Adrenal gland (tissue), 12 donors: ENCODE data around the gene SARNP. TPM values are rescaled to one million over a fixed set of nuclear protein-coding genes. Genes with fewer than 3 reads are reported as not detected.
A peak's percentile ranks its signal among the peaks of the same experiment; 100 is the strongest.

Experiments used
- DNase-seq, 7 donors: peaks; one replicate each; pipeline ENCODE4 v3.0.0-alpha.2; 2019 to 2020
- H3K27ac ChIP-seq, 5 donors: fragments of 200-600 bp; sonication (generic) in 4 of 5; 1 replicate in 3 of 5; 2 replicates in 2 of 5; pipeline versions ENCODE4 v1.5.1 to v1.8.0; 2016 to 2020; ENCODE audit warnings: mild to moderate bottlenecking in 1 of 5
- H3K27me3 ChIP-seq: fragments of 200-600 bp; 2 replicates; pipeline ENCODE4 v1.8.0; 2021
- H3K36me3 ChIP-seq, 2 donors: fragments of 200-600 bp; replicated peaks in 1 of 2; 1 replicate in 1 of 2; 2 replicates in 1 of 2; pipeline versions ENCODE4 v1.5.1 to v1.8.0; 2018 to 2022
- H3K4me1 ChIP-seq, 2 donors: fragments of 200-600 bp; replicated peaks in 1 of 2; 1 replicate in 1 of 2; 2 replicates in 1 of 2; pipeline versions ENCODE4 v1.5.1 to v1.8.0; 2018 to 2021
- H3K4me3 ChIP-seq, 4 donors: fragments of 200-600 bp; sonication (generic) in 3 of 4; one replicate each; pipeline ENCODE4 v1.5.1; 2016 to 2018
- H3K9me3 ChIP-seq, 3 donors: fragments of 200-600 bp; sonication (generic) in 1 of 3; replicated peaks in 1 of 3; 1 replicate in 2 of 3; 2 replicates in 1 of 3; pipeline versions ENCODE4 v1.5.1 to v1.8.0; 2016 to 2021
- CTCF ChIP-seq, 6 experiments: fragments of 450-650 bp in 4 of 6; fragments of 200-600 bp in 2 of 6; sonication (generic) in 1 of 6; IDR thresholded peaks; 1 replicate in 5 of 6; 2 replicates in 1 of 6; pipeline versions ENCODE4 v1.5.1 to v1.8.0; 2016 to 2021; ENCODE audit warnings: antibody characterized with exemption in 6 of 6, mild to moderate bottlenecking in 2 of 6, moderate library complexity in 1 of 6
- POLR2A ChIP-seq, 2 donors: fragments of 450-650 bp; IDR thresholded peaks; one replicate each; pipeline ENCODE4 v1.6.1; 2017; ENCODE audit warnings: antibody characterized with exemption in 2 of 2, mild to moderate bottlenecking in 2 of 2, moderate library complexity in 1 of 2
- WGBS, 4 donors: extraction: QIAGEN DNeasy Blood & Tissue Kit in 2 of 4; methylation state at CpG; one replicate each; pipeline versions ENCODE4 v1.1.5 to v1.1.7; 2013 to 2017; 5-methylcytosine and 5-hydroxymethylcytosine counted together
- intact Hi-C, 2 donors: fragments of 100-400 bp; cut with DNase I; formaldehyde crosslinking; loops; one replicate each; pipeline versions ENCODE4 v1.14.1 to v1.15.0; 2022 to 2023
- polyA plus RNA-seq, 3 donors: library from polyadenylated mRNA; stranded (reverse); fragments of 200-250 nt in 2 of 3; fragments of 350-450 nt in 1 of 3; fragmentation: Illumina TruSeq in 1 of 3; extraction: RNeasy Lipid Tissue Mini Kit (QIAGEN cat#74804) in 1 of 3; gene quantifications; one replicate each; pipeline ENCODE4 v1.2.3, GENCODE V29; 2013 to 2014
- total RNA-seq, 9 donors: library from RNA; depleted of rRNA in 4 of 9; stranded (reverse); fragments of >200 nt in 4 of 9; fragments of 120-200 nt in 1 of 9; fragmentation: NEBNext Ultra II Directional in 1 of 9; extraction: Animal tissue kit (Norgen Biotek cat#: 25700) in 1 of 9; gene quantifications; one replicate each; pipeline versions ENCODE4 v1.1.0 to v1.2.4, GENCODE V29; 2013 to 2023
- donor health status: healthy with polysubstance abuse.
- donor health status: Bipolar disorder and iron deficiency.
- donor health status: DM: yes; HTN: yes; CAD: no.
- donor health status: DM: no; HTN: no; CAD: no.
- donor health status: DM: no; HTN: no; CAD: no.
- donor health status: DM: yes; HTN: yes; CAD: no.

The SARNP gene
- total and polyA plus RNA-seq, 12 donors, result 23.2 to 148 (median 59.2) TPM

GRCh38 chr12:55739025-55739378 is 78.5 kb downstream of the SARNP start:
- TF ChIP-seq POLR2A (IDR thresholded peaks at IDR 0.05) (no peak), CTCF (IDR thresholded peaks at IDR 0.05) (no peak)
- intact Hi-C loops, result loop anchor here in 1 of 2 donors (5.0 kb wide), 1 partner anchor 198 kb away; no protein-coding TSS in a partner anchor
- H3K27ac ChIP-seq, result no peak overlapping the region
- 62 to 76% (median 68%) methylated on average over 2 of the region's 2 CpGs for WGBS, 4 donors
- H3K9me3 ChIP-seq, result no peaks in the 10 kb centered on the region
- no peaks in the 10 kb centered on the region for H3K36me3 ChIP-seq
- H3K4me3 ChIP-seq, result no peak overlapping the region
- no peak for DNase-seq
- no peaks in the 10 kb centered on the region for H3K27me3 ChIP-seq
- H3K4me1 ChIP-seq, result peaks cover 12 to 17% of the 10 kb centered on the region in 2 donors

GRCh38 chr12:55738123-55739024 is 79.2 kb downstream of the SARNP start:
- Histone ChIP-seq H3K4me1 (peaks cover 6 to 11% of the 10 kb centered on the region in 2 donors), H3K36me3 (no peaks in the 10 kb centered on the region), H3K27me3 (no peaks in the 10 kb centered on the region), H3K4me3 (peak overlapping the region in 3 of 4 donors; percentile 19 to 71 (median 51)), H3K27ac (peak overlapping the region; percentile 36 to 81 (median 72)), H3K9me3 (no peaks in the 10 kb centered on the region)
- DNase-seq, result peak; percentile 80 to 93 (median 86)
- intact Hi-C loops, result loop anchor here in 1 of 2 donors (5.0 kb wide), 1 partner anchor 199 kb away; no protein-coding TSS in a partner anchor
- peak; percentile 78 to 97 (median 95) for TF ChIP-seq CTCF (IDR thresholded peaks at IDR 0.05)
- no peak for TF ChIP-seq POLR2A (IDR thresholded peaks at IDR 0.05)
- 1 to 3% (median 1%) methylated on average over 13 to 14 of the region's 14 CpGs for WGBS, 4 donors

DNA sequence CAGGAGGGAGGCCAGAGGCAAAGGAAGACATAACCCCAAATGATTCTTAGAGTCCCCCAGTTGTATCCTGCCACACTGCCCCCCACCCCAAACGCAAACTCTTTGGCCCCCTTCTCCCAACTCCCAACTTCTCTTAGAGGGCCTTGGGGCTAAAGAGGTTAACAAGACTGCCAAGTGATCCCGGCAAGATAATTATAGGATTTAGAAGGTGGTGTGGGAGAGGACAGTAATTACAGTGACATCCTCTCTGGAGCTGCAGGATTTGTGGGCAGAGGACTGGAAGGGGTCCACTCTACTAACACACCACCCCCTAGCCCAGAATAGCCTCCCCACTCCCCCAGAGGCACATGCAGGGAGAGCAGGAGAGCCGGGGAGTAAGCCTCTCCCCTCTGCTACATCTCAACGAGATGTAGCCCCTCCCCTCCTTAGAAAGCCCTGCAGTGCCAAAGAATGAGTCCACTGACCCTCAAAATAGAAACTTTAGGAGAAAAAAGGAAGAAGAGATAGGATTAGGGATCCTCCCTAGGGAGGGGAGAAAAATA is 79.9 kb downstream of the SARNP start:
- DNase-seq, result peak in 1 of 7 donors; percentile 47
- H3K27ac ChIP-seq, result peak overlapping the region in 4 of 5 donors; percentile 62 to 81 (median 72)
- no peak for TF ChIP-seq POLR2A (IDR thresholded peaks at IDR 0.05)
- no peak for TF ChIP-seq CTCF (IDR thresholded peaks at IDR 0.05)
- H3K4me1 ChIP-seq, result peaks cover 6 to 11% of the 10 kb centered on the region in 2 donors
- peak overlapping the region in 1 of 4 donors; percentile 71 for H3K4me3 ChIP-seq
- H3K36me3 ChIP-seq, result no peaks in the 10 kb centered on the region
- intact Hi-C loops, result loop anchor here in 1 of 2 donors (5.0 kb wide), 1 partner anchor 200 kb away; no protein-coding TSS in a partner anchor
- H3K9me3 ChIP-seq, result no peaks in the 10 kb centered on the region
- no peaks in the 10 kb centered on the region for H3K27me3 ChIP-seq
- WGBS, 4 donors, result 7 to 16% (median 11%) methylated on average over 4 of the region's 4 CpGs
